ENCODE results near the gene PLA2G6.
A peak's percentile ranks its signal among the peaks of the same experiment; 100 is the strongest.
"Not testable (repeated sequence)": the region's sequence is repeated elsewhere in the genome, so short reads cannot be mapped to it uniquely, and the experiment has no call there.

The PLA2G6 gene

DNA sequence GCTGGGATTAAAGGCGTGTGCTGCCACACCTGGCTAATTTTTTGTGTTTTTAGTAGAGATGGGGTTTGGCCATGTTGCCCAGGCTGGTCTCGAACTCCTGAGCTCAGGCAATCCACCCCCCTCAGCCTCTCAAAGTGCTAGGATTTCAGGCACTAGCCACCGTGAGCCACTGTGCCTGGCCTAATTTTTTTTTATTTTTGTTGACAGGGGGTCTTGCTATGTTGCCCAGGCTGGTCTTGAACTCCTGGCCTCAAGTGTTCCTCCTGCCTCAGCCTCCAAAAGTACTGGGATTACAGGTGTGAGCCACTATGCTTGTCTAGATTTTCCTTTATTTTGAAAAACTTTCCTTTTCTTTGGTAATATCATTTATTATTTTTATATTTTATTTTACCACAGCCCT lies 35.5 kb downstream of the PLA2G6 start:
- peak overlapping the region; percentile 68 for H4K91ac ChIP-seq (ENCODE audit: low read depth, low read length)
- H3K4me1 ChIP-seq (ENCODE audit: control insufficient read depth in 1 of 2, insufficient read depth in 2 of 2, low read length in 2 of 2) = peaks cover 12 to 15% of the 10 kb centered on the region in 2 experiments
- no CpG with 5 or more reads among the region's 3 CpGs for WGBS (ENCODE audit: extremely low coverage, insufficient coverage, insufficient read length)
- peaks cover 12% of the 10 kb centered on the region for H3K79me1 ChIP-seq (ENCODE audit: low read length)
- not testable (repeated sequence) for H3K27me3 ChIP-seq (ENCODE audit: insufficient read depth, low read length); H4K8ac ChIP-seq (ENCODE audit: low read depth, low read length); H2AFZ ChIP-seq (ENCODE audit: insufficient read depth, low read length, poor library complexity); H3K9ac ChIP-seq (ENCODE audit: low read length); H3K23ac ChIP-seq (ENCODE audit: low read length); H3K36me3 ChIP-seq (ENCODE audit: control insufficient read depth in 1 of 2, insufficient read depth in 2 of 2, low read length in 2 of 2); DNase-seq; H3K79me2 ChIP-seq (ENCODE audit: control insufficient read depth, insufficient read depth, low read length, poor library complexity); H3K9me3 ChIP-seq (ENCODE audit: insufficient read depth, low read depth, low read length); H3K18ac ChIP-seq (ENCODE audit: low read length); H3K4me3 ChIP-seq (ENCODE audit: low read depth, low read length); H4K12ac ChIP-seq (ENCODE audit: low read depth, low read length); H2BK12ac ChIP-seq (ENCODE audit: low read length); H3K4me2 ChIP-seq (ENCODE audit: low read length)
- peak overlapping the region; percentile 32 for H3K4ac ChIP-seq (ENCODE audit: low read depth, low read length)
- peak overlapping the region; percentile 81 for H2BK120ac ChIP-seq (ENCODE audit: insufficient read depth, low read length, poor library complexity)
- H3K14ac ChIP-seq (ENCODE audit: low read length) = peak overlapping the region; percentile 50
- H3K27ac ChIP-seq (ENCODE audit: low read depth, low read length) = peak overlapping the region; percentile 30
- peak overlapping the region; percentile 50 for H2AK5ac ChIP-seq (ENCODE audit: low read length)
- H2BK5ac ChIP-seq (ENCODE audit: low read depth, low read length, poor library complexity) = peak overlapping the region; percentile 23

DNA sequence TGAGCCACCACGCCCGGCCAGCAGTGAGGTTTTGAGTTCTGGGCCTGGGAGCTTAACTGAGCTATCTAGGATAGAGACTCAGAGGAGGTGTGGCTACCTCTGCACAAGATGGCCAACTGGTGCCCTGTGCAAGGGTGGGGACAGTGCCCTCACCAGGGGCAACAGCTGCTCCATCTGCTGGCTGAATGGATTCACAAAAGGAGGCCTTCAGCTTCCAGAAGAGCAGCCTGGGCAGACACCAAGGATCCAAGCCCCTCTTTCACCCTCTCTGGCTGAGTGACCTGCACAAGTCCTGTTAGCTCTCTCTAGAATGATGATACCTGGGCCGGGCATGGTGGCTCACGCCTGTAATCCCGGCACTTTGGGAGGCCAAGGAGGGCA lies 37.6 kb downstream of the PLA2G6 start:
- Histone ChIP-seq H3K4me1 (ENCODE audit: control insufficient read depth in 1 of 2, insufficient read depth in 2 of 2, low read length in 2 of 2) (peaks cover 12 to 15% of the 10 kb centered on the region in 2 experiments), H3K79me1 (ENCODE audit: low read length) (peaks cover 12% of the 10 kb centered on the region)

DNA sequence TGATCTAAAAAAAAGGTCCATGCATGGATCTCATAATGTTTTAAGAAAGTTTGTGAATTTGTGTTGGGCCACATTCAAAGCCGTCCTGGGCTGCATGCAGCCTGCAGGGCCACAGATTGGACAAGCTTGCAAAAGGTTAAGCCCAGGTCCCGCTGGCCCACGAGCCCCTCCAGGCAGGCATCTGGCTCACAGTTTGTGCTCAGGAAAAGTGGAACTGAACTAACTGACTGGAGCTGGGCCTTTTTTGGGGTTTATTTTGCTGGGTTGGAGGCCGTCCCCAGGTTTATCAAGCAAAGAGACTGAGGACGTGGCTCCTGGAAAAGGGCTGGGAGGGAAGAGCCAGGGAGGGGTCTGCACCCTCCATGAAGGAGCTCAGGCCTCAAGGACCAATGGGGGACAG lies 39.0 kb downstream of the PLA2G6 start:
- Histone ChIP-seq H3K79me2 (ENCODE audit: control insufficient read depth, insufficient read depth, low read length, poor library complexity) (no peaks in the 10 kb centered on the region), H3K4me3 (ENCODE audit: low read depth, low read length) (no peak overlapping the region), H3K4me2 (ENCODE audit: low read length) (no peak overlapping the region), H3K9ac (ENCODE audit: low read length) (no peak overlapping the region), H3K23ac (ENCODE audit: low read length) (no peak overlapping the region), H4K91ac (ENCODE audit: low read depth, low read length) (no peak overlapping the region), H3K9me3 (ENCODE audit: insufficient read depth, low read depth, low read length) (peaks cover 4% of the 10 kb centered on the region), H3K27me3 (ENCODE audit: insufficient read depth, low read length) (no peaks in the 10 kb centered on the region), H2BK12ac (ENCODE audit: low read length) (no peak overlapping the region), H3K14ac (ENCODE audit: low read length) (no peak overlapping the region), H2BK5ac (ENCODE audit: low read depth, low read length, poor library complexity) (no peak overlapping the region), H3K36me3 (ENCODE audit: control insufficient read depth in 1 of 2, insufficient read depth in 2 of 2, low read length in 2 of 2) (no peaks in the 10 kb centered on the region), H2AK5ac (ENCODE audit: low read length) (no peak overlapping the region), H2AFZ (ENCODE audit: insufficient read depth, low read length, poor library complexity) (no peak overlapping the region), H3K27ac (ENCODE audit: low read depth, low read length) (no peak overlapping the region), H4K8ac (ENCODE audit: low read depth, low read length) (no peak overlapping the region), H2BK120ac (ENCODE audit: insufficient read depth, low read length, poor library complexity) (no peak overlapping the region), H3K4ac (ENCODE audit: low read depth, low read length) (no peak overlapping the region), H4K12ac (ENCODE audit: low read depth, low read length) (no peak overlapping the region), H3K4me1 (ENCODE audit: control insufficient read depth in 1 of 2, insufficient read depth in 2 of 2, low read length in 2 of 2) (peaks cover 5 to 9% of the 10 kb centered on the region in 2 experiments), H3K79me1 (ENCODE audit: low read length) (peaks cover 9% of the 10 kb centered on the region), H3K18ac (ENCODE audit: low read length) (no peak overlapping the region)
- WGBS (ENCODE audit: extremely low coverage, insufficient coverage, insufficient read length) = no CpG with 5 or more reads among the region's 5 CpGs
- DNase-seq = no peak

More for the DNA sequence above, 37.6 kb downstream of the PLA2G6 start:
- no peak overlapping the region for H2AFZ ChIP-seq (ENCODE audit: insufficient read depth, low read length, poor library complexity)
- H3K36me3 ChIP-seq (ENCODE audit: control insufficient read depth in 1 of 2, insufficient read depth in 2 of 2, low read length in 2 of 2) = no peaks in the 10 kb centered on the region
- no peak overlapping the region for H4K8ac ChIP-seq (ENCODE audit: low read depth, low read length)
- H3K27ac ChIP-seq (ENCODE audit: low read depth, low read length) = no peak overlapping the region
- peak overlapping the region; percentile 6 for H2BK12ac ChIP-seq (ENCODE audit: low read length)
- no peak overlapping the region for H4K91ac ChIP-seq (ENCODE audit: low read depth, low read length)
- H3K79me2 ChIP-seq (ENCODE audit: control insufficient read depth, insufficient read depth, low read length, poor library complexity) = no peaks in the 10 kb centered on the region
- DNase-seq = no peak
- H3K23ac ChIP-seq (ENCODE audit: low read length) = no peak overlapping the region
- H3K4me2 ChIP-seq (ENCODE audit: low read length) = no peak overlapping the region
- no peak overlapping the region for H2AK5ac ChIP-seq (ENCODE audit: low read length)
- H4K12ac ChIP-seq (ENCODE audit: low read depth, low read length) = no peak overlapping the region
- H3K4me3 ChIP-seq (ENCODE audit: low read depth, low read length) = no peak overlapping the region
- no peak overlapping the region for H3K4ac ChIP-seq (ENCODE audit: low read depth, low read length)
- no peak overlapping the region for H3K18ac ChIP-seq (ENCODE audit: low read length)
- no peak overlapping the region for H3K14ac ChIP-seq (ENCODE audit: low read length)
- peak overlapping the region; percentile 58 for H2BK120ac ChIP-seq (ENCODE audit: insufficient read depth, low read length, poor library complexity)
- H2BK5ac ChIP-seq (ENCODE audit: low read depth, low read length, poor library complexity) = no peak overlapping the region
- WGBS (ENCODE audit: extremely low coverage, insufficient coverage, insufficient read length) = no CpG with 5 or more reads among the region's 5 CpGs
- H3K9ac ChIP-seq (ENCODE audit: low read length) = no peak overlapping the region
- H3K9me3 ChIP-seq (ENCODE audit: insufficient read depth, low read depth, low read length) = no peaks in the 10 kb centered on the region
- no peaks in the 10 kb centered on the region for H3K27me3 ChIP-seq (ENCODE audit: insufficient read depth, low read length)

DNA sequence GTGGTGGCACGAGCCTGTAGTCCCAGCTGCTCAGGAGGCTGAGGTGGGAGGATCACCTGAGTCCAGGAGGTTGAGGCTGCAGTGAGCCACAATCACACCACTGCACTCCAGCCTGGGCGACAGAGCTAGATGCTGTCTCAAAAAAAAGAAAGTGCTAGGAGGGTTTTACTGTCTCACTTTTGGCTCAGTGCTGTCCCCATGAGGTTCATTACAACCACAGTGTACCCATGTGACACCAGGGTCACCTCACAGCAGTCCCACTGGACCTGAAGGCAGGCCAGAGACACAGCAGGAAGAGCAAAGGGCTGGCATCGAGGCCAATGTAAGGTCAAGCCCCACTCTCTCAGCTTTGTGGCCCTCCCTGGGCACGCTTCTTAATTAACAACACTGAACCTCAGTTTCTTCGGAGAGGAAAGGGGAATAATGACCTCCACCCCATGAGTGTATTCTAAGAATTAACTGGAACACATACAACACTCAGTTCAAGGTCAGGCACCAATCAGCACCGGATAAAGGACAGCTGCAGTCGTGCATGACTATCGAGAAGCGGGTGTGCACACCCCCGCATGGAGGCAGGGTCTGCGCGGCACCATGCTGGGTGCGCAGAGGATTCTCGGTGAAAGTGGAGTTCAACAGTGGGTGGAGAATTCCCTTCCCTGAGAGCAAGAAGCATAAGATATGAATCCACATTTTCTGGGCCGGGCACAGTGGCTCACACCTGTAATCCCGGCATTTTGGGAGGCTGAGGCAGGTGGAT lies 40.2 kb downstream of the PLA2G6 start:
- H2AK5ac ChIP-seq (ENCODE audit: low read length) = no peak overlapping the region
- no peaks in the 10 kb centered on the region for H3K27me3 ChIP-seq (ENCODE audit: insufficient read depth, low read length)
- no peak overlapping the region for H3K14ac ChIP-seq (ENCODE audit: low read length)
- no peak overlapping the region for H3K4me3 ChIP-seq (ENCODE audit: low read depth, low read length)
- no peak overlapping the region for H2BK12ac ChIP-seq (ENCODE audit: low read length)
- H3K23ac ChIP-seq (ENCODE audit: low read length) = no peak overlapping the region
- H3K36me3 ChIP-seq (ENCODE audit: control insufficient read depth in 1 of 2, insufficient read depth in 2 of 2, low read length in 2 of 2) = no peaks in the 10 kb centered on the region
- H2BK5ac ChIP-seq (ENCODE audit: low read depth, low read length, poor library complexity) = no peak overlapping the region
- DNase-seq = no peak
- H3K27ac ChIP-seq (ENCODE audit: low read depth, low read length) = no peak overlapping the region
- H3K4me1 ChIP-seq (ENCODE audit: control insufficient read depth in 1 of 2, insufficient read depth in 2 of 2, low read length in 2 of 2) = peaks cover 3 to 6% of the 10 kb centered on the region in 2 experiments
- no peak overlapping the region for H3K18ac ChIP-seq (ENCODE audit: low read length)
- H2AFZ ChIP-seq (ENCODE audit: insufficient read depth, low read length, poor library complexity) = no peak overlapping the region
- no peak overlapping the region for H3K9ac ChIP-seq (ENCODE audit: low read length)
- H3K4ac ChIP-seq (ENCODE audit: low read depth, low read length) = no peak overlapping the region
- peaks cover 7% of the 10 kb centered on the region for H3K79me1 ChIP-seq (ENCODE audit: low read length)
- H3K9me3 ChIP-seq (ENCODE audit: insufficient read depth, low read depth, low read length) = peaks cover 4% of the 10 kb centered on the region
- H4K12ac ChIP-seq (ENCODE audit: low read depth, low read length) = no peak overlapping the region
- H3K4me2 ChIP-seq (ENCODE audit: low read length) = no peak overlapping the region
- H4K91ac ChIP-seq (ENCODE audit: low read depth, low read length) = no peak overlapping the region
- H3K79me2 ChIP-seq (ENCODE audit: control insufficient read depth, insufficient read depth, low read length, poor library complexity) = no peaks in the 10 kb centered on the region
- no peak overlapping the region for H4K8ac ChIP-seq (ENCODE audit: low read depth, low read length)
- H2BK120ac ChIP-seq (ENCODE audit: insufficient read depth, low read length, poor library complexity) = no peak overlapping the region
- no CpG with 5 or more reads among the region's 16 CpGs for WGBS (ENCODE audit: extremely low coverage, insufficient coverage, insufficient read length)
